ENCODE measurements around the gene ITPKA.

The ITPKA gene

DNA sequence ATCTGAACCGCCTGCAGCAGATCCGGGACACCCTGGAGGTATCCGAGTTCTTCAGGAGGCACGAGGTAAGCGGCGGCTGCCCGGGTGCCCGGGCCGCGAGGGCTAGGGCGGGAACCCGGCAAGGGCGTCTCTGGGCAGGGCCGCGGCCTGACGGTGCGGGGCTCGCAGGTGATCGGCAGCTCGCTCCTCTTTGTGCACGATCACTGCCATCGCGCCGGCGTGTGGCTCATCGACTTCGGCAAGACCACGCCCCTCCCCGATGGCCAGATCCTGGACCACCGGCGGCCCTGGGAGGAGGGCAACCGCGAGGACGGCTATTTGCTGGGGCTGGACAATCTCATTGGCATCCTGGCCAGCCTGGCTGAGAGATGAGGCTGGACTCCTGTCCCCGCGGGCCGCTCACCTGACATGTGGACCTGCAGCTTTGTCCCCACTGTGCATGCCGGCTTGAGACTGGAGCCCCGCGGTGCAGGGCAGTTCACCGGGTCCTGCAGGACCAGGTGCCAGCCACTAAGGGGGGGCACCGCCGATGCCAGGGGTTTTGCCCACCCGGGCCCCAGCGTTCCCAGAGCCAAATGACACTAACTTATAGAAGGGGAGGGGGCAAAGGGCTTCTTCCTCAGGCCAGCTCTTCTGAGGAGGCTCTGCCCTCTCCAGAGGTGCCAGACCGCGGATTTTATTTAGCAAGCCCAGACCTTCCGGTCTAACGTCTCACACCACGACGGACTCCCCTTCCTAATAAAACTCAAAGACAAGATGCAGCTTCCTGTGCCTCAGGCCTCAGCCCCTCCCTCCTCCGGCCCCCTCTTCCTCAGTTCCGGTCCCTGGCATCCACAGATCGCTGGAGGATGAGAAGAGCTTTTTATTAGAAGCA is 9.4 kb downstream of the ITPKA start:
- no peak for TF ChIP-seq POLR2AphosphoS5 (IDR thresholded peaks at IDR 0.05; ENCODE audit: low read depth, low read length)
- no peak for TF ChIP-seq TAF1 (IDR thresholded peaks at IDR 0.05; ENCODE audit: borderline replicate concordance, low read depth, low read length)
- FAIRE-seq (no peak), DNase-seq (ENCODE audit: insufficient read length) (no peak)

DNA sequence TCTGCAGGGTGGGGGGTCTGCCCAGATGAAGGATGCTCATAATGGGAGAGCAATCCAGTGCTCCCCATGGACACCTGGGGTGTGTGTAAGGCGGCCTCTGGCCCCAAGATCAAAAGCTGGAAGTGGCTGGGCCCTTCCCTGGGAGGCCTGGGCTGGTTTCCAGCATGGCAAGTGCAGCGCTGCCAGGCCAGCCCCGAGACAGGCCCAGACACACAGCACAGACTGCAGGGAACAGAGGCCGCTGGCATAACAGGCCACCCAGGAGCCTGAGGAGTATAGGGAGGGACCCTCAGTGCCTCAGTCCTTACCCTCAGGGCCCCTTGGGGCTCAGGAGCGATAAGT is 10.0 kb downstream of the ITPKA start:
- no peak for DNase-seq (ENCODE audit: insufficient read length)
- FAIRE-seq = no peak
- TF ChIP-seq POLR2AphosphoS5 (IDR thresholded peaks at IDR 0.05; ENCODE audit: low read depth, low read length) (no peak), TAF1 (IDR thresholded peaks at IDR 0.05; ENCODE audit: borderline replicate concordance, low read depth, low read length) (no peak), POLR2A (IDR thresholded peaks at IDR 0.05; ENCODE audit: low read depth, low read length) (no peak)

DNA sequence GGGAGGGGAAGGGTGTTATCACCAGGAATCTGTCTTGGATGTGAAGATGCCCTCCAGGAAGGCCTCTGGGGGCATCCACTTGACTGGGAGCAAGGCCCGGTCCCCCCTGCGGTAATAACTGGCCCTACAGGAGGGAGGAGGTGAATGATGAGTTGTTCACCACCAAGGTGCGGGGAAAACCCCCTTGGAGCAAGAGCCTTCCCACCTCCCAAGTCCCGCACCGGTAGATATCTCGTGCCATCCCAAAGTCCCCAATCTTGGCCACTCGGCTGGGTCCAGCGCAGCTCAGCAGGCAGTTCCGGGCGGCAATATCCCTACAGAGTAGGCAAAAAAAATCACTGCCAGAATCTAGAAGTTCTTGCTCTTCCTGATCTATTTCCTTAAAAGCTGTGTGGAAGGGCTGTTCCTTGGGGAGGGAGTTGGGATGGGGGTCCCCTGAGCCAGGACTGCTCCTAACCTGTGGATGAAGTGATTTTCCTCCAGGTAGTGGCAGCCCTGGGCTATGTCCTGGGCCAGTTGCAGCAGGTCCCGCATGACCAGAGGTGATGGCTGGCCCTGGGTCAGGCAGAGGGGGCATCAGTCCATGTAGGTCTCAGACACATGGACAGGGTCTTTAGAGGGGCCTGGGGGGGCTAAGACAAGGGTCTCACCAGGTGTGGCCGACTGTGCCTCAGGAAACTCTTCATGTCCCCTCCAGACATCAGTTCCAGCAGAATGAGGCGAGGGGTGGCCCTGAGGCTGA is 11.2 kb downstream of the ITPKA start:
- FAIRE-seq (no peak), DNase-seq (ENCODE audit: insufficient read length) (no peak)
- TF ChIP-seq POLR2A (IDR thresholded peaks at IDR 0.05; ENCODE audit: low read depth, low read length) (no peak), TAF1 (IDR thresholded peaks at IDR 0.05; ENCODE audit: borderline replicate concordance, low read depth, low read length) (no peak), POLR2AphosphoS5 (IDR thresholded peaks at IDR 0.05; ENCODE audit: low read depth, low read length) (no peak)

DNA sequence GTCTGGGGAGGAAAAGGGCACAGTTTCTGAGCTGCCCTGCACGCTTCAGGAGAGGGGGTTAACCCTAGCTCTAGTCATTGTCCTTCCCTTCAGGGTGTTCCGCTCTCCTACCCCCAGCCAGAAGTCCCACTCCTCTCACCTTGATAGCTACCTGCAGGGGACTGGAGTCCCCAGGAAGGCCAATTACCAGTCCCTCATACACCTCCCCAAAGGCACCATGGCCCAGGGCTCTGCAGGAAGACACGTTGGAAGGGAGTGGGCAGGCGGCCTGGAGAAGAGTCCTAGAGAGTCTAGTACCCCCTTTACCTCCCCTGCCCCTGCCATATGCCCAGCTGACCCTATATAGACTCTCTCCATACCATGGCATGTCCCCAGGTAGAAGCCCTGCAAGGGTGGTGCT is 12.1 kb downstream of the ITPKA start:
- no peak for DNase-seq (ENCODE audit: insufficient read length)
- TF ChIP-seq POLR2AphosphoS5 (IDR thresholded peaks at IDR 0.05; ENCODE audit: low read depth, low read length) = no peak
- TF ChIP-seq POLR2A (IDR thresholded peaks at IDR 0.05; ENCODE audit: low read depth, low read length) = no peak
- TF ChIP-seq TAF1 (IDR thresholded peaks at IDR 0.05; ENCODE audit: borderline replicate concordance, low read depth, low read length) = no peak
- FAIRE-seq = no peak

DNA sequence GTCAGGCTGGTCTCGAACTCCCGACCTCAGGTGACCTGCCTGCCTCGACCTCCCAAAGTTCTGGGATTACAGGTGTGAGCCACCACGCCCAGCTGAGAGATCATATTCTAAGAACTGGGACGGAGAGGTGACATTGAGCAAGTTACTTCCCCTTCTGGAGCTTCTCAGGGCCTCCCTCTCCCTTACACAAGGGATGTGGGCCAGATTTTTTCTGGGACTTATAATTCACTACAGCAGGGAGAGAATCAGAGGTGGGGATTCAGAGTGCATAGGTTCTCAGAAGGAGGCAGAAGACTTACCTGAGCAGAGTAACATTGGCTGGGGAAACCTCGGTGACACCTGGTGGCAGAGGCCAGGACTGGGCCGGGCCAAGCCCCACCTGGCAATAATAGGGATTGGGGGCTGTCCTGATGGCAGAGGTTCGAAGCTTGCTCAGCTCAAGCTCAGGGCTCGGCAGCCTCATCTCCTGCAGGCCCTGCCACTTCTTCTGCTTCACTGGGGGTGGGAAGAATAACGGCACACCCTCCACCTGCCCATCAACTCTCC is 13.2 kb downstream of the ITPKA start:
- FAIRE-seq (no peak), DNase-seq (ENCODE audit: insufficient read length) (no peak)
- TF ChIP-seq POLR2A (IDR thresholded peaks at IDR 0.05; ENCODE audit: low read depth, low read length) (no peak), TAF1 (IDR thresholded peaks at IDR 0.05; ENCODE audit: borderline replicate concordance, low read depth, low read length) (no peak), POLR2AphosphoS5 (IDR thresholded peaks at IDR 0.05; ENCODE audit: low read depth, low read length) (no peak)

DNA sequence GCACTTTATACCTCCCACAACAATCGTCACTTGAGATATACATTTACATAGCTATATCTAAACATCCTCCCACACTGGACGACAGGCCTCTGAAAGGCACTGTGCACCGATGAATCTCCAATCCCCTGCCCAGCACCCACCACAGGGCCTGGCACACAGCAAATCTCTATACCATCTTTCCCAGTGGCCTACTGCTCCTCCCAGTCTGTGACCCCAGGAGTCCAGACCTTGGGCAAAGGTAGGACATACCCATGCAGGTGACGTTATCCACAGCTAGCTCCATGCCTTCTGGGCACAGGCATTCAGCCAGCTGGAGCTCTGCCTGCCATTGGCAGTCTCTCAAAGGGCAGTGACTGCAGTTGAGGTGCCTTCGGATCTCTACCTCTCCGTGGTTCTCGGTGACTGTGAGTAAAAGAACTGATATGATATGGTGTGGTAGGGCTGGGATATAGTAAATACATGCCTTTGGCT is 14.2 kb downstream of the ITPKA start:
- FAIRE-seq (no peak), DNase-seq (ENCODE audit: insufficient read length) (no peak)

DNA sequence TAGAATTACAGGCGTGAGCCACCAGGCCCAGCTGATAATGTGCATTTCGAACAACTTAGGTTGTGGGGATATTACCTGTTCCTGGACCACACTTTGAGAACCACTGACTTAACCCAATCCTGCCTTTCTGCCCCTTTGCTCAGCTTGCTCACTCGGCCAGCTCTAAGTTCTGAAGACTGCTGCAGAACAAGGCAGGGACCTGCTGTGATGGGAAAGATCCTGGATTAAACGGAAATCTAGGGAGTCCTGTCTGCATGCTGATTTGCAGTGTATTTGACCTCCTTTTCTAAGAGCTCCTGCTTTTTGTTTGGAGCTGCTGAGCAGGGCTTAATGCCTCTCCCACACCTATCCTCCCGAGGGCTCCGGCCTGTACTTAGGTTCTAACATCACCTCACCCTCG is 17.1 kb downstream of the ITPKA start:
- FAIRE-seq = no peak
- TF ChIP-seq TAF1 (IDR thresholded peaks at IDR 0.05; ENCODE audit: borderline replicate concordance, low read depth, low read length) (no peak), POLR2A (IDR thresholded peaks at IDR 0.05; ENCODE audit: low read depth, low read length) (no peak), POLR2AphosphoS5 (IDR thresholded peaks at IDR 0.05; ENCODE audit: low read depth, low read length) (no peak)
- DNase-seq (ENCODE audit: insufficient read length) = no peak

More for the DNA sequence above, 14.2 kb downstream of the ITPKA start:
- TF ChIP-seq POLR2AphosphoS5 (IDR thresholded peaks at IDR 0.05; ENCODE audit: low read depth, low read length) (no peak), POLR2A (IDR thresholded peaks at IDR 0.05; ENCODE audit: low read depth, low read length) (no peak), TAF1 (IDR thresholded peaks at IDR 0.05; ENCODE audit: borderline replicate concordance, low read depth, low read length) (no peak)

DNA sequence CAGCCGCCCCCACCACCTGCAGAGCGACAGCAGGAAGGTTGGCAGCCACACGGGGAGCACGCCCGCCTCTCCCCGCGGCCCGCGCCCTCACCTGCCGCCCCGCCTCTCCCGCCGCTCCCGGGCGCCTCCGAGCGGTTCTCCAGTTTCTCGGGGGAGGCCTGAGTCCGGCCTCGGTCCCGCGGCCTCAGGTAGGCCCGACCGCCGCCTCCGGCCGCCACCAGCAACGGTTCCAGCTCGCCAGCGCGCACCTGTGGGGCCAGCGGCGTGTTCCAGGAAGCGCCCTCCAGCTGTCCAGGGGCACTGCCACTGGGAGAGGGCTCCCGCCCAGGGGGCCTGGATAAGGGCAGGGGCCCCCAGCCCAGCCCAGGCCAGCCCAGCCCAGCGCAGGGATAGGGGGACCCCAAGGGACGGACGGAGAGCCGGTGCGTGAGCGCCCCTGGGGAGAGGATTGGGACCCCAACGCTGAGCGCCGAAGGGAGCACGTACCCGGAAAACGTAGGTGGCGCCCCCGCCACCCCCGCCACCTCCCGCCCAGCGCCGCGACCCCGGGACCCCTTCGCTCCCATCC is 17.7 kb downstream of the ITPKA start:
- FAIRE-seq (no peak), DNase-seq (ENCODE audit: insufficient read length) (no peak)
- TF ChIP-seq POLR2AphosphoS5 (IDR thresholded peaks at IDR 0.05; ENCODE audit: low read depth, low read length) = no peak
- TF ChIP-seq TAF1 (IDR thresholded peaks at IDR 0.05; ENCODE audit: borderline replicate concordance, low read depth, low read length) = no peak
- no peak for TF ChIP-seq POLR2A (IDR thresholded peaks at IDR 0.05; ENCODE audit: low read depth, low read length)

DNA sequence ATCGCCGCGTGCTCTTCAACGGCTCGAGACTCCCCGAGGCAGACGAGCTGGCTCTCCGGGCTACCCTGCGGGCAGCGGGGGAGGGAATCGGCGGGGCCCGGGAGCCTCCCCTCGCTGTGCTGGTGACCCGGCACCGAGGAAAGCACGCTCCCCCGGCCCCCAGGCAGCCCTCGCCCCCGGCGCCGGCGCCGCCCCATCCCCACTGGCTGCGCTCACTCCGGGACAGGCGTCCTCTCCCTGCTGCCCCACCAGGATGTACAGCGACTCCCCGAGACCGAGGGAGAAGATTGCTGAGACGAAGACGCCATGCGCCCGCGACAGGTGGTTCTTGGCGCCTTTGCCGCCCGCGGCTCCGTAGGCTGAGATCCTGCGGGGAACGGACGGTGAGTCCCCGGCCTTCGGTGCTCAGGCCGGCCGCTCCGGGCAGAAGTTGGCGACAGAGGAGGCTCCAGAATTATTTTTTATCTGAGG is 18.3 kb downstream of the ITPKA start:
- FAIRE-seq = no peak
- DNase-seq (ENCODE audit: insufficient read length) = no peak
- no peak for TF ChIP-seq TAF1 (IDR thresholded peaks at IDR 0.05; ENCODE audit: borderline replicate concordance, low read depth, low read length)
- TF ChIP-seq POLR2A (IDR thresholded peaks at IDR 0.05; ENCODE audit: low read depth, low read length) = no peak

DNA sequence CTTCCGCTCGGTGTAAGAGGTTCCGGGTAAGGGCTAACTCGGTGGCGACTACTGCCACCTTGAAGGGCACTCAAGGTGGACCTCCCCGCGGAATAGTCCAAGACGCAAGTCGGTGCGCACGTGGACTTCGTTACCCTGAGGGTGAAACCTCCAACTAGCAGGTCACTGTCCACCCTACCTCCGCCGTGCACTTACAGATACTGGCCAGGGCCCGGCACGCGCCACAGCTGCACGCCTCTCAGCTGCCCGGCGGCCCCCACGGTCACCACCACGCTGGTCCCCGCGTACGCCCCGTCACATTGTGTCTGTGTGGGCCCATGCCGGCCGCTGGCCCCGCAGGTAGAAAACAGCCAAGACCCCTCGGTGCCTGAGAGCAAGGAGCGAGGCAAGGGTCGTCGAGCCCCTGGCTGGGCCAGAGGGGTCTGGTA is 18.9 kb downstream of the ITPKA start:
- FAIRE-seq = no peak
- TF ChIP-seq TAF1 (IDR thresholded peaks at IDR 0.05; ENCODE audit: borderline replicate concordance, low read depth, low read length) = no peak
- TF ChIP-seq POLR2AphosphoS5 (IDR thresholded peaks at IDR 0.05; ENCODE audit: low read depth, low read length) = no peak
- TF ChIP-seq POLR2A (IDR thresholded peaks at IDR 0.05; ENCODE audit: low read depth, low read length) = no peak
- DNase-seq (ENCODE audit: insufficient read length) = no peak

DNA sequence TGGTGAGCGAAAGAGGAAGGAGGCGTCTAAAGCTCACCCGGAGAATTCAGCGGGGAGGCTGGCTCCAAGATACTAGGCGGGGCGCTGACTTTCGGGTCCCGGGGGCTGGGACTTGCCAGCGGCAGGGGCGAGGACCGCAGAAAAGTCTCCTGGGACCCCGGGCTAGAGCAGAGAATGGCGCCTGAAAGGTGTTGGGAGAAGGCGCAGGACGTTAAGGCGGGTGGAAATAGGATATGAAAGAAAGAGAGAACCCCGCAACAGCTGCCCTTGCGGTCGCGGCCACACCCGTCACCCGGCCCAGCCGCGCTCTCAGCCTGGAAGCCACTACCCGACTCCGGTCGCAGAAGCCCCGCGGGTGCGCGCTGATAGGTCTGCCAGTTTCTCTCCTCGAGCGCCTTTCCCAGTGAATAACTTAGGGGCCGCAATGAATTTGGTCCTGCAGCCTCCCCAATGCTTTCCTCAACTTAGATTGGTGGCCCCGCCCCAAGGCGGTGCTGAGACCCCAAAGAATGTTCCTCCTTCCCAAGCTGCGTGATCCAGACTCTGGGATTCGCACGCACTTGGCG is 19.3 kb downstream of the ITPKA start:
- no peak for TF ChIP-seq POLR2A (IDR thresholded peaks at IDR 0.05; ENCODE audit: low read depth, low read length)
- no peak for TF ChIP-seq POLR2AphosphoS5 (IDR thresholded peaks at IDR 0.05; ENCODE audit: low read depth, low read length)
- no peak for TF ChIP-seq TAF1 (IDR thresholded peaks at IDR 0.05; ENCODE audit: borderline replicate concordance, low read depth, low read length)
- DNase-seq (ENCODE audit: insufficient read length) (no peak), FAIRE-seq (no peak)

Data from GM12892 (cell line).